Breast epithelium (tissue), 3 donors: Measurements from ENCODE around the gene RGS16.

Source experiments
- CTCF ChIP-seq, 3 donors: fragments of 450-650 bp; IDR thresholded peaks; one replicate each; pipeline ENCODE4 v1.5.1; 2016 to 2017; ENCODE audit warnings: antibody characterized with exemption in 3 of 3, mild to moderate bottlenecking in 3 of 3, moderate library complexity in 3 of 3
- POLR2A ChIP-seq: fragments of 450-650 bp; IDR thresholded peaks from one replicate; pipeline ENCODE4 v1.6.1; 2016; ENCODE audit warnings: antibody characterized with exemption, mild to moderate bottlenecking, moderate library complexity
- POLR2AphosphoS5 ChIP-seq, 3 donors: sonication (generic); formaldehyde crosslinking; IDR thresholded peaks; one replicate each; pipeline ENCODE4 v1.6.1; 2017; ENCODE audit warnings: antibody characterized with exemption in 3 of 3

GRCh38 chr1:182584746-182585145 is 19.4 kb downstream of the RGS16 start:
- TF ChIP-seq CTCF (IDR thresholded peaks at IDR 0.05) (no peak), POLR2A (no peak), POLR2AphosphoS5 (IDR thresholded peaks at IDR 0.05) (no peak)
